CD4-positive, alpha-beta T cell treated with Interleukin-15 for 1 hour (primary cell): ENCODE data around the gene GDNF.

Source experiments
- DNase-seq: peaks from one replicate; pipeline ENCODE4 v3.0.0-alpha.2; 2020

GDNF gene

GRCh38 chr5:37846786-37847310 is 7.0 kb upstream of the GDNF start:
- no peak for DNase-seq

GRCh38 chr5:37844009-37844408 is 4.2 kb upstream of the GDNF start:
- DNase-seq: no peak

- no peak for DNase-seq
These were observed 2.2 kb upstream of the GDNF start for GRCh38 chr5:37842048-37842447.

- no peak for DNase-seq
These were observed 1.4 kb upstream of the GDNF start for GRCh38 chr5:37841203-37841602.

GRCh38 chr5:37840053-37841034 is 503 bp upstream of the GDNF start:
- no peak for DNase-seq

GRCh38 chr5:37838933-37839341 is 904 bp downstream of the GDNF start:
- DNase-seq: no peak

GRCh38 chr5:37838152-37838932 is 1.5 kb downstream of the GDNF start:
- no peak for DNase-seq

GRCh38 chr5:37837414-37838032 is 2.3 kb downstream of the GDNF start:
- peak; percentile 23 for DNase-seq

- DNase-seq: no peak
These were observed 3.0 kb downstream of the GDNF start for GRCh38 chr5:37836592-37837413.

GRCh38 chr5:37836235-37836591 is 3.6 kb downstream of the GDNF start:
- DNase-seq: no peak

GRCh38 chr5:37835380-37835973 is 4.4 kb downstream of the GDNF start:
- no peak for DNase-seq

- no peak for DNase-seq
These were observed 5.1 kb downstream of the GDNF start for GRCh38 chr5:37834542-37835379.

GRCh38 chr5:37833990-37834389 is 5.9 kb downstream of the GDNF start:
- DNase-seq: no peak

GRCh38 chr5:37831821-37832534 is 7.9 kb downstream of the GDNF start:
- no peak for DNase-seq

- DNase-seq: no peak
These were observed 9.5 kb downstream of the GDNF start for GRCh38 chr5:37830348-37830747.

- DNase-seq: no peak
These were observed 14.4 kb downstream of the GDNF start for GRCh38 chr5:37825334-37825915.

GRCh38 chr5:37823433-37824152 is 16.2 kb downstream of the GDNF start:
- no peak for DNase-seq

- no peak for DNase-seq
These were observed 23.0 kb downstream of the GDNF start for GRCh38 chr5:37816883-37817282.

- no peak for DNase-seq
These were observed 23.5 kb downstream of the GDNF start for GRCh38 chr5:37816331-37816730.
